ENCODE data around the gene RSPH1.
"Not testable (repeated sequence)": the region's sequence is repeated elsewhere in the genome, so short reads cannot be mapped to it uniquely, and the experiment has no call there.

The RSPH1 gene

GRCh38 chr21:42480736-42481135, 15.3 kb downstream of the RSPH1 start:
- no peak for FAIRE-seq

GRCh38 chr21:42479582-42479981, 16.4 kb downstream of the RSPH1 start:
- FAIRE-seq: no peak

- no peak for FAIRE-seq
These were observed 17.5 kb downstream of the RSPH1 start for GRCh38 chr21:42478504-42478903.

- FAIRE-seq: no peak
These were observed 19.4 kb downstream of the RSPH1 start for GRCh38 chr21:42476388-42477331.

GRCh38 chr21:42475526-42476387, 20.3 kb downstream of the RSPH1 start:
- no peak for FAIRE-seq

GRCh38 chr21:42475036-42475435, 21.0 kb downstream of the RSPH1 start:
- no peak for FAIRE-seq

GRCh38 chr21:42474043-42474831, 21.8 kb downstream of the RSPH1 start:
- no peak for FAIRE-seq

- FAIRE-seq: no peak
These were observed 22.5 kb downstream of the RSPH1 start for GRCh38 chr21:42473498-42474042.

GRCh38 chr21:42472521-42472920, 23.5 kb downstream of the RSPH1 start:
- FAIRE-seq: no peak

- no peak for FAIRE-seq
These were observed 24.2 kb downstream of the RSPH1 start for GRCh38 chr21:42471716-42472330.

- FAIRE-seq: no peak
These were observed 24.8 kb downstream of the RSPH1 start for GRCh38 chr21:42471206-42471605.

GRCh38 chr21:42469726-42470125, 26.3 kb downstream of the RSPH1 start:
- FAIRE-seq: not testable (repeated sequence)

GRCh38 chr21:42469272-42469671, 26.8 kb downstream of the RSPH1 start:
- FAIRE-seq: no peak

GRCh38 chr21:42468491-42469131, 27.4 kb downstream of the RSPH1 start:
- FAIRE-seq: no peak

GRCh38 chr21:42467140-42467983, 28.7 kb downstream of the RSPH1 start:
- peak; percentile 53 for FAIRE-seq

GRCh38 chr21:42466700-42467099, 29.3 kb downstream of the RSPH1 start:
- no peak for FAIRE-seq

- FAIRE-seq: no peak
These were observed 30.3 kb downstream of the RSPH1 start for GRCh38 chr21:42465803-42466127.

- no peak for FAIRE-seq
These were observed 30.8 kb downstream of the RSPH1 start for GRCh38 chr21:42465008-42465802.

GRCh38 chr21:42463861-42464515, 32.0 kb downstream of the RSPH1 start:
- FAIRE-seq: no peak

Data from islet of Langerhans (tissue), 1 donor.